GM12874 (cell line): Measurements from ENCODE around the gene MATK.

ENCODE experiments used
- CTCF ChIP-seq: IDR thresholded peaks from 2 replicates; pipeline ENCODE4 v1.5.1; 2011; ENCODE audit warnings: low read depth, mild to moderate bottlenecking, control low read depth, low read length, moderate library complexity; ENCODE audit not compliant: insufficient read depth

The MATK gene

GRCh38 chr19:3796358-3796757 is 10.2 kb upstream of the MATK start:
- TF ChIP-seq CTCF, result no peak

- no peak for TF ChIP-seq CTCF
Measured at GRCh38 chr19:3793799-3794198, 7.6 kb upstream of the MATK start.

- no peak for TF ChIP-seq CTCF
Measured at GRCh38 chr19:3792114-3792513, 5.9 kb upstream of the MATK start.

- TF ChIP-seq CTCF, result no peak
Measured at GRCh38 chr19:3790941-3791340, 4.8 kb upstream of the MATK start.

GRCh38 chr19:3790209-3790734 is 4.1 kb upstream of the MATK start:
- no peak for TF ChIP-seq CTCF

- TF ChIP-seq CTCF, result no peak
Measured at GRCh38 chr19:3788996-3789778, 3.0 kb upstream of the MATK start.

GRCh38 chr19:3785451-3785937 is 687 bp downstream of the MATK start:
- TF ChIP-seq CTCF, result no peak
